Sigmoid colon (tissue), 7 donors: ENCODE results near the gene NCOA6. TPM values are rescaled to one million over a fixed set of nuclear protein-coding genes. Genes with fewer than 3 reads are reported as not detected.
"Not testable (repeated sequence)": the region's sequence is repeated elsewhere in the genome, so short reads cannot be mapped to it uniquely, and the experiment has no call there.

Experiments used
- DNase-seq: peaks from one replicate; pipeline ENCODE4 v3.0.0-alpha.2; 2019
- H3K27ac ChIP-seq, 4 donors: fragments of 200-600 bp; sonication (generic); one replicate each; pipeline ENCODE4 v1.5.1; 2016 to 2019; ENCODE audit warnings: mild to moderate bottlenecking in 1 of 4
- H3K27me3 ChIP-seq, 3 donors: fragments of 200-600 bp; sonication (generic); one replicate each; pipeline ENCODE4 v1.5.1; 2019; ENCODE audit warnings: mild to moderate bottlenecking in 1 of 3
- H3K36me3 ChIP-seq, 4 donors: fragments of 200-600 bp; sonication (generic); one replicate each; pipeline ENCODE4 v1.5.1; 2016 to 2019
- H3K4me1 ChIP-seq, 4 donors: fragments of 200-600 bp; sonication (generic); one replicate each; pipeline ENCODE4 v1.5.1; 2017 to 2019
- H3K4me3 ChIP-seq, 4 donors: fragments of 200-600 bp; sonication (generic); one replicate each; pipeline ENCODE4 v1.5.1; 2017 to 2019; ENCODE audit warnings: mild to moderate bottlenecking in 2 of 4, moderate library complexity in 1 of 4
- H3K9me3 ChIP-seq, 4 donors: fragments of 200-600 bp in 3 of 4; sonication (generic) in 3 of 4; one replicate each; pipeline versions ENCODE4 v1.5.1 to v1.6.1; 2013 to 2019
- EP300 ChIP-seq, 4 donors: sonication (generic); formaldehyde crosslinking; IDR thresholded peaks; one replicate each; pipeline ENCODE4 v1.6.1; 2017; ENCODE audit warnings: antibody characterized with exemption in 4 of 4
- POLR2A ChIP-seq, 2 donors: fragments of 450-650 bp; IDR thresholded peaks; one replicate each; pipeline ENCODE4 v1.6.1; 2016; ENCODE audit warnings: antibody characterized with exemption in 2 of 2, mild to moderate bottlenecking in 2 of 2, moderate library complexity in 2 of 2
- POLR2AphosphoS5 ChIP-seq, 4 donors: sonication (generic); formaldehyde crosslinking; IDR thresholded peaks; one replicate each; pipeline ENCODE4 v1.6.1; 2017; ENCODE audit warnings: antibody characterized with exemption in 4 of 4
- WGBS, 2 donors: extraction: QIAGEN DNeasy Blood & Tissue Kit; methylation state at CpG; one replicate each; pipeline ENCODE4 v1.1.7; 2013; 5-methylcytosine and 5-hydroxymethylcytosine counted together
- intact Hi-C: fragments of 100-400 bp; cut with DNase I; formaldehyde crosslinking; loops from one replicate; pipeline ENCODE4 v1.15.1; 2023
- polyA plus RNA-seq, 3 donors: library from polyadenylated mRNA; stranded (reverse); fragments of 200-250 nt; gene quantifications; one replicate each; pipeline ENCODE4 v1.2.3, GENCODE V29; 2013
- total RNA-seq, 4 donors: library from RNA; depleted of rRNA; stranded (reverse); fragments of >200 nt; gene quantifications; one replicate each; pipeline ENCODE4 v1.1.0, GENCODE V29; 2016
- TF ChIP-seq, protein P1 (sequence below), 4 experiments: fragments of 450-650 bp in 3 of 4; fragments of 200-600 bp in 1 of 4; IDR thresholded peaks; one replicate each; pipeline ENCODE4 v1.5.1; 2016 to 2019; ENCODE audit warnings: antibody characterized with exemption in 4 of 4, mild to moderate bottlenecking in 3 of 4, moderate library complexity in 2 of 4
- donor health status: healthy with polysubstance abuse.
- donor health status: Bipolar disorder and iron deficiency.
- donor health status: healthy.

Gene NCOA6
- total and polyA plus RNA-seq, 7 donors = 16.9 to 24.9 (median 21.8) TPM

DNA sequence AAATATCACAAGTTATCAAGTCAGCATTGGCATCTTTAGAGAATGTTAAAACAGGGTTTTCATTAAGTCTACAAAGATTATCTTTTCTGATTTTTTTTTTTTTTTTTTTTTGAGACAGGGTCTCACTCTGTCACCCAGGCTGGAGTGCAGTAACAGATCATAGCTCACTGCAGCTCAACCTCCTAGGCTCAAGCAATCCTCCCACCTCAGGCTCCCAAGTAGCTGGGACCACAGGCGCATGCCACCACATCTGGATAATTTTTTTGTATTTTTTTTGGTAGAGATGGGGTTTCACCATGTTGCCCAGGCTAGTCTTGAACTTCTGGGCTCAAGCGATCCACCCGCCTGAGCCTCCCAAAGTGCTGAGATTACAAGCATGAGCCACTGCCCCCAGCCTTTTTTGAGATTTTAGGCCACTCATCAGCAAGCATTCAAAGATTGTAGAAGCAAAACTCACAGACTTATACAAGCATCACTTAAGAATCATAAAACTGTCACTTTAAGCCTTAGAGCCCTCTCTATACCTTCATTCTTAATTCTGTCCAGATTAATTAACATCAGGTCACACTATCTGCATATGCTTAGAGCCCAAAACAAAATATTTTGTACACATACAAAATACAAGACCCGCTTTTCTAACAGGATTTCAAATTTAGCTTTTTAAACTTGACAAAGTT, 32.6 kb downstream of the NCOA6 start:
- Histone ChIP-seq H3K9me3 (no peaks in the 10 kb centered on the region), H3K27me3 (no peaks in the 10 kb centered on the region), H3K27ac (no peak overlapping the region), H3K4me1 (peaks cover 0 to 27% (median 21%) of the 10 kb centered on the region in 4 donors), H3K36me3 (peaks cover 0 to 9% (median 0%) of the 10 kb centered on the region in 4 donors), H3K4me3 (no peak overlapping the region)
- no peak for DNase-seq
- WGBS, 2 donors = 96 to 97% methylated on average over 4 of the region's 4 CpGs
- TF ChIP-seq, protein P1, sequence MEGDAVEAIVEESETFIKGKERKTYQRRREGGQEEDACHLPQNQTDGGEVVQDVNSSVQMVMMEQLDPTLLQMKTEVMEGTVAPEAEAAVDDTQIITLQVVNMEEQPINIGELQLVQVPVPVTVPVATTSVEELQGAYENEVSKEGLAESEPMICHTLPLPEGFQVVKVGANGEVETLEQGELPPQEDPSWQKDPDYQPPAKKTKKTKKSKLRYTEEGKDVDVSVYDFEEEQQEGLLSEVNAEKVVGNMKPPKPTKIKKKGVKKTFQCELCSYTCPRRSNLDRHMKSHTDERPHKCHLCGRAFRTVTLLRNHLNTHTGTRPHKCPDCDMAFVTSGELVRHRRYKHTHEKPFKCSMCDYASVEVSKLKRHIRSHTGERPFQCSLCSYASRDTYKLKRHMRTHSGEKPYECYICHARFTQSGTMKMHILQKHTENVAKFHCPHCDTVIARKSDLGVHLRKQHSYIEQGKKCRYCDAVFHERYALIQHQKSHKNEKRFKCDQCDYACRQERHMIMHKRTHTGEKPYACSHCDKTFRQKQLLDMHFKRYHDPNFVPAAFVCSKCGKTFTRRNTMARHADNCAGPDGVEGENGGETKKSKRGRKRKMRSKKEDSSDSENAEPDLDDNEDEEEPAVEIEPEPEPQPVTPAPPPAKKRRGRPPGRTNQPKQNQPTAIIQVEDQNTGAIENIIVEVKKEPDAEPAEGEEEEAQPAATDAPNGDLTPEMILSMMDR (IDR thresholded peaks at IDR 0.05) = no peak
- no peak for TF ChIP-seq POLR2A (IDR thresholded peaks at IDR 0.05)
- no peak for TF ChIP-seq POLR2AphosphoS5 (IDR thresholded peaks at IDR 0.05)
- no peak for TF ChIP-seq EP300 (IDR thresholded peaks at IDR 0.05)
- intact Hi-C loops = no loop called here

DNA sequence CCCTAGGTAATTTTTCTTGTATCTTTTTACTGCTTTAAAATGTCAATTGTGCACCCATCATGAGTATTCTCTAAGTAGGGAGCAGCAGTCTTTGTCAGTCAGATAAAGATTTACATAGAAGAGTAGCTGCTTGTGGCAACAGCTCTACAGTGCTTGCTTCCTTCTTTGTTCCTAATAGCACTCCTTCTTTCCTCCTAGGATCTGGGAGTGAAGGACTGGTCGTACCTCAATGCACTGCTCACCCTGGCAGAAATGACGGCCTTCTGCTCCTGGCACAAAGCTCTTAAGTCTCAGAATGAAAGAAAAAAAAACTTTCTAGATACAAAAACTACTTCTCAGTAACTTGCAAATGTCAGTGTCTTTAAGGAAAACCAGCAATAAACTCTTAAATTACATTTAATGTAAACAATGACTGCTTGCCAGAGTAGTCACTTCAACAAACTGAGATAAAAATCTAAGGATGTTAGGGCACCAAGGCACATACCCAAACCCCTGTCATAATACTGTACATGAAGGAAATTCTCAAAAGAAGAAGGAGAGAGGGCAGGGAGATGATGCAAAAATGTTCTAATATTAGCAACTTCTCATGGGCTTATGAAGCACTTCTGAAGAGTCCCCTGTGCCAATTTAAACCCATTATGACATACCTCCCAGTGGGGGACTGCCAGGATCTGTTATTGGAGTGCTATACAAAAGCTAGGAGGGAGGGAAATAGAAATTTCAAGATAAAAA, 34.0 kb downstream of the NCOA6 start:
- no peak for DNase-seq
- Histone ChIP-seq H3K4me1 (peaks cover 0 to 27% (median 20%) of the 10 kb centered on the region in 4 donors), H3K36me3 (peaks cover 0 to 16% (median 0%) of the 10 kb centered on the region in 4 donors), H3K4me3 (no peak overlapping the region), H3K9me3 (no peaks in the 10 kb centered on the region), H3K27ac (peak overlapping the region; percentile 3 to 58 (median 37)), H3K27me3 (no peaks in the 10 kb centered on the region)
- WGBS, 2 donors = 25 to 58% methylated on average over 2 of the region's 2 CpGs
- intact Hi-C loops = no loop called here
- TF ChIP-seq POLR2A (IDR thresholded peaks at IDR 0.05) (no peak), EP300 (IDR thresholded peaks at IDR 0.05) (no peak), POLR2AphosphoS5 (IDR thresholded peaks at IDR 0.05) (no peak)
- TF ChIP-seq, protein P1 (IDR thresholded peaks at IDR 0.05) = no peak

DNA sequence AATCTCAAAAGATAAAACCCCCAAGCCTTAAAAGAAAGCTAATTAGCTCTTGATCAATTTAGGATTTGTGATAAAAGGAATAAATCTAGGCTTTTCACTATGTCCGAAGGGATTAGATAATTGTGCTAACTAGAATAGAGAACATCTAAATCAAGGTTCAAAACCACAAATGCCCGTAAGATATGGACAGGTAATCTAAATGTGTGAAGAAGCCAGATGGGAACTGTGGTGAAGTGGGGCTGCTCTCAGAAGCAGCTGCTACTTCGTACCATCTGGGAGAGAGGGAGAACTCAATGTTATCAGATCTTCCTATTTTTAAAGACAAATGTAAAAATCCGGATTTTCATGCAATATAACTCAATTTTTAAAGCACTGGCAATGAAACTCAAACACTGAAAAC, 44.2 kb downstream of the NCOA6 start:
- H3K9me3 ChIP-seq = no peaks in the 10 kb centered on the region
- WGBS, 2 donors = 87 to 94% methylated on average over 4 of the region's 4 CpGs
- H3K27me3 ChIP-seq = no peaks in the 10 kb centered on the region
- peaks cover 0 to 46% (median 6%) of the 10 kb centered on the region in 4 donors for H3K36me3 ChIP-seq
- no peak overlapping the region for H3K4me3 ChIP-seq
- no peak for DNase-seq
- TF ChIP-seq EP300 (IDR thresholded peaks at IDR 0.05) = no peak
- TF ChIP-seq, protein P1 (IDR thresholded peaks at IDR 0.05) = no peak
- no peak for TF ChIP-seq POLR2A (IDR thresholded peaks at IDR 0.05)
- no peak for TF ChIP-seq POLR2AphosphoS5 (IDR thresholded peaks at IDR 0.05)
- intact Hi-C loops = no loop called here
- no peaks in the 10 kb centered on the region for H3K4me1 ChIP-seq
- H3K27ac ChIP-seq = no peak overlapping the region

DNA sequence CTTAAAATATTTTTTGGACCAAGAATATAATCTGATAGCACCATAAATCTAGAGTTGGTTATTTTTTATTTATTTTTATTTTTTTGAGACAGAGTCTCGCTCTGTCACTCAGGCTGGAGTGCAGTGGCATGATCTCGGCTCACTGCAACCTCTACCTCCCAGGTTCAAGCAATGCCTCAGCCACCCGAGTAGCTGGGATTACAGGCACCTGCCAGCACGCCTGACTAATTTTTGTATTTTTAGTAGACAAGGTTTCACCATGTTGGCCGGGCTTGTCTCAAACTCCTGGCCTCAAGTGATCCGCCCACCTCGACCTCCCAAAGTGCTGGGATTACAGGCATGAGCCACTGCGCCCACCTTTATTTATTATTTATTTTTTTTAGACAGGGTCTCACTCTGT, 45.2 kb downstream of the NCOA6 start:
- intact Hi-C loops, DNase-seq, H3K27ac ChIP-seq, H3K9me3 ChIP-seq, H3K27me3 ChIP-seq, H3K4me1 ChIP-seq, H3K4me3 ChIP-seq: not testable (repeated sequence)
- H3K36me3 ChIP-seq = peaks cover 0 to 55% (median 7%) of the 10 kb centered on the region in 4 donors
- 95 to 97% methylated on average over 8 of the region's 8 CpGs for WGBS, 2 donors

DNA sequence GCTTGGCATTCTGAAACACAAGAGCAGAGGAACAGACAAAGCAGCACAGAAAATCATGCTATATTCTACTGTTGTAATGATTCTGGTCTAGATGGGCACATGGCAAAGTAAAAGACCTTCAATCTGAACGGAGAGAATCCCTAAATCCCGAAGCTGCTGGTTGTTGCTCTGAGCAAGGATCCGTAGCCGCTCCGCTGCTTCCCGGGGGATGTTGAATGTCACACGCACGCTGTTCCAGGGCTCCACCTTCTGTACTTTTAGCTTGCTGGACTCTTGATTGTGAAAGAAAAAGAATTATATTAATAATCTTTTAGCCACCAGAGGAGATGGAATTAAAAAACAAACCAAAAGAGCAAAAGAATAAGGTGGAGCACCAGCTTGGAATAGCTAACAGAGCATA, 49.3 kb downstream of the NCOA6 start:
- Histone ChIP-seq H3K27ac (no peak overlapping the region), H3K4me3 (no peak overlapping the region), H3K27me3 (no peaks in the 10 kb centered on the region), H3K36me3 (peaks cover 13 to 81% (median 17%) of the 10 kb centered on the region in 4 donors), H3K4me1 (no peaks in the 10 kb centered on the region), H3K9me3 (no peaks in the 10 kb centered on the region)
- WGBS, 2 donors = 96 to 97% methylated on average over 8 of the region's 8 CpGs
- DNase-seq = no peak
- intact Hi-C loops = no loop called here
- no peak for TF ChIP-seq POLR2AphosphoS5 (IDR thresholded peaks at IDR 0.05)
- TF ChIP-seq POLR2A (IDR thresholded peaks at IDR 0.05) = no peak
- no peak for TF ChIP-seq EP300 (IDR thresholded peaks at IDR 0.05)
- TF ChIP-seq, protein P1 (IDR thresholded peaks at IDR 0.05) = no peak
